SK-N-MC (cell line): ENCODE data around the gene RBM20.

Source experiments
- EZH2 ChIP-seq: fragments of 200-600 bp; sonication (generic); IDR thresholded peaks from one replicate; pipeline ENCODE4 v1.6.1; 2017; ENCODE audit warnings: antibody characterized with exemption
- FOXP2 ChIP-seq: optimal IDR thresholded peaks from 2 replicates; pipeline ENCODE3; 2011; ENCODE audit warnings: mild to moderate bottlenecking, moderate library complexity; ENCODE audit not compliant: insufficient read depth; ENCODE audit errors: extremely low read length, control extremely low read depth
- POLR2AphosphoS5 ChIP-seq: IDR thresholded peaks from 2 replicates; pipeline ENCODE4 v1.6.1; 2012; ENCODE audit warnings: mild to moderate bottlenecking, low read depth, low read length, borderline replicate concordance

DNA sequence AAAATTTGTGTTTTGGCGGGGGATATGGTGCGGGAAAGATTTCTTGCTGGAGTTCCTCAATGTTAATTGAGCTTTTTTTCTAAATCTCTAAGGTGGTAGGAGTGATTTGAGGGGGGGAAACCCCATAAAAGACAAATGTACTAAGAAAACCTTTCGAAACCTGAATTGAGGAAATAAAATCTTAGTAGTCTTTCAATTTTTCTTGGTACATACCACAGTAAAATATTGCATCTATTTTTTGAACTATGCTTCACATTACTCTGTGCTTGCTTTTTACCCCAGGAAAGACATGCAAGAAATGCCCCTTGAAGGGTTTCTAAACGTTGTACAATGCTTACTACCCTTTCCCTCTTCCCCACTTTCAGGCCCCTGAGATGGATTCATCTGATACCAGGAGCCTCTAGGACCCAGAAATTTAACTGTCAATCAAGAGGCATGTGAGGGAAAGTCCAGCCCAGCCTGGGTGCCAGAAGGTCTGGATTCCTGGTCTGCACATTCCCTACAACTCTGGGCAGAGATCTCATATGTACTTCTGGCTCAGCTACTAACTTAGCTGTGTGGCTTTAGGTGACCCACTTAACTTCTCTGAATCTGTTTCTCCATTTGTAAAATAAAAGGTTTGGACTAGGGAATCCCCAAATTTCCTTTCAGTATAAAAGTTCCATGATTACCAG is 221.8 kb downstream of the RBM20 start:
- TF ChIP-seq EZH2, result no peak
- TF ChIP-seq POLR2AphosphoS5, result no peak
- TF ChIP-seq FOXP2, result no peak
